Transverse colon (tissue), 4 donors: ENCODE results near the gene DTX4. TPM values are rescaled to one million over a fixed set of nuclear protein-coding genes. Genes with fewer than 3 reads are reported as not detected.

Experiments used
- DNase-seq: peaks from one replicate; pipeline ENCODE4 v3.0.0-alpha.2; 2019
- H3K27ac ChIP-seq, 4 donors: fragments of 200-600 bp; sonication (generic); 2 replicates each; pipeline ENCODE4 v1.5.1; 2016 to 2018; ENCODE audit warnings: inconsistent platforms in 4 of 4
- H3K27me3 ChIP-seq: fragments of 200-600 bp; sonication (generic); 2 replicates; pipeline ENCODE4 v1.5.1; 2017; ENCODE audit warnings: inconsistent platforms
- H3K36me3 ChIP-seq, 4 donors: fragments of 200-600 bp; sonication (generic); 2 replicates each; pipeline ENCODE4 v1.5.1; 2017 to 2019; ENCODE audit warnings: inconsistent platforms in 4 of 4
- H3K4me1 ChIP-seq, 4 donors: fragments of 200-600 bp; sonication (generic); 2 replicates each; pipeline ENCODE4 v1.5.1; 2017 to 2020; ENCODE audit warnings: inconsistent platforms in 4 of 4
- H3K4me3 ChIP-seq, 4 donors: fragments of 200-600 bp; sonication (generic); 1 replicate in 1 of 4; 2 replicates in 3 of 4; pipeline versions ENCODE4 v1.5.1 to v1.6.1; 2017 to 2019; ENCODE audit warnings: inconsistent platforms in 4 of 4
- H3K9me3 ChIP-seq, 2 donors: fragments of 200-600 bp; sonication (generic); 2 replicates each; pipeline ENCODE4 v1.5.1; 2017 to 2019; ENCODE audit warnings: inconsistent platforms in 2 of 2
- EP300 ChIP-seq: sonication (generic); formaldehyde crosslinking; IDR thresholded peaks from one replicate; pipeline ENCODE4 v1.6.1; 2017; ENCODE audit warnings: antibody characterized with exemption, low read depth
- POLR2A ChIP-seq: fragments of 450-650 bp; IDR thresholded peaks from one replicate; pipeline ENCODE4 v1.6.1; 2016; ENCODE audit warnings: antibody characterized with exemption, mild to moderate bottlenecking, moderate library complexity
- POLR2AphosphoS5 ChIP-seq, 3 donors: sonication (generic); formaldehyde crosslinking; IDR thresholded peaks; one replicate each; pipeline ENCODE4 v1.6.1; 2016; ENCODE audit warnings: antibody characterized with exemption in 3 of 3
- WGBS, 2 donors: methylation state at CpG; one replicate each; pipeline ENCODE4 v1.1.5; 2018; ENCODE audit warnings: low coverage in 1 of 2; 5-methylcytosine and 5-hydroxymethylcytosine counted together
- in situ Hi-C, 4 donors: fragments of 200-750 bp; cut with MboI; loops; one replicate each; pipeline versions ENCODE4 v1.15.0 to v1.15.1; 2017; ENCODE audit warnings: low sequenced_read_pairs in 3 of 4, low pct_ligation_motif_present in 1 of 4, low pct_unique_long_range_greater_than_20kb in 1 of 4
- intact Hi-C: fragments of 100-400 bp; cut with DNase I; formaldehyde crosslinking; loops from one replicate; pipeline ENCODE4 v1.15.1; 2023; ENCODE audit warnings: low total_unique reads
- total RNA-seq, 4 donors: library from RNA; depleted of rRNA; stranded (reverse); fragments of >200 nt; gene quantifications; one replicate each; pipeline ENCODE4 v1.1.0, GENCODE V29; 2016
- TF ChIP-seq, protein P1 (sequence below), 5 experiments: fragments of 200-600 bp in 3 of 5; fragments of 450-650 bp in 2 of 5; sonication (generic) in 3 of 5; IDR thresholded peaks; 1 replicate in 2 of 5; 2 replicates in 3 of 5; pipeline ENCODE4 v1.5.1; 2016 to 2017; ENCODE audit warnings: antibody characterized with exemption in 5 of 5, inconsistent platforms in 3 of 5, mild to moderate bottlenecking in 2 of 5, moderate library complexity in 1 of 5

Gene DTX4
- total RNA-seq, 4 donors from 2014 or later = 61.3 to 95.3 (median 77.6) TPM

DNA sequence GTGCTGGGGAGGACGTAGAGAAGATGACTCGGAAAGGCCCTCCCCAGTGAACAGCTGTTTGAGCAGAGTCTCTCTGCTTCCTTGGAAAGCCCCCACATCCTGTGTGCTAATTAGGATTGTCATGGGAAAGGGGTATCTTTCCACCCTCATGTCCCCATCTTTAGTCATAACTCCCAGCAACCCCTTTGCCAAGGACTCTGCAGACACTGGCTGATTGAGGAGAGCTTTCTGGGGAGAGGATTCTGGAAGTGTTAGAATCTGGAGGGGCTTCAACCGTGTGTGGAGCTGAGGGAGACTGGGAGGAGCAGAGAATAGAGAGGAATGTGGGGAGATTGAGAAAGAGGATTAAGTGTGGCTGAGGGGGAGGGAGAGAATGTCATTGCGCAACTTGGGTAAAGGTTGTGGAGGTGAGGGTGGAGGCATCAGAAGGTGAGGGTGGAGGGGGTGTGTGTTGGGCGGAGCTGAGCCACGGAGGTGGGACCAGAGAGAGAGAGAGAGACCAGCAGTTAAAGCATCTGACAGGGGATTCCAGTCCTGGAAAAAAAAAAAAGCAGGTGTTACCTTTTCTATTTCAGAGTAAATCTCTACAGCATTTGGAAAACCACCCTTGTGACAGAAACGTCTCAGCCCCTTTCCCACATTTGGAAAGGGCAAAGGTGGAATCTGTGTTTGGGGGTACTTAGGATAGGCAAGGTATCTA, 2.2 kb downstream of the DTX4 start:
- intact Hi-C loops = loop anchor here (10.0 kb wide), 1 partner anchor 511 kb away; no protein-coding TSS in a partner anchor
- Histone ChIP-seq H3K27me3 (no peaks in the 10 kb centered on the region), H3K36me3 (no peaks in the 10 kb centered on the region), H3K4me1 (peaks cover 0 to 33% (median 21%) of the 10 kb centered on the region in 4 donors), H3K4me3 (peak overlapping the region in 3 of 4 donors; percentile 80 to 91 (median 84)), H3K27ac (peak overlapping the region; percentile 86 to 93 (median 88)), H3K9me3 (no peaks in the 10 kb centered on the region)
- peak; percentile 49 to 94 (median 82) for TF ChIP-seq POLR2AphosphoS5 (IDR thresholded peaks at IDR 0.05)
- no peak for TF ChIP-seq EP300
- TF ChIP-seq POLR2A = peak; percentile 69
- TF ChIP-seq, protein P1, sequence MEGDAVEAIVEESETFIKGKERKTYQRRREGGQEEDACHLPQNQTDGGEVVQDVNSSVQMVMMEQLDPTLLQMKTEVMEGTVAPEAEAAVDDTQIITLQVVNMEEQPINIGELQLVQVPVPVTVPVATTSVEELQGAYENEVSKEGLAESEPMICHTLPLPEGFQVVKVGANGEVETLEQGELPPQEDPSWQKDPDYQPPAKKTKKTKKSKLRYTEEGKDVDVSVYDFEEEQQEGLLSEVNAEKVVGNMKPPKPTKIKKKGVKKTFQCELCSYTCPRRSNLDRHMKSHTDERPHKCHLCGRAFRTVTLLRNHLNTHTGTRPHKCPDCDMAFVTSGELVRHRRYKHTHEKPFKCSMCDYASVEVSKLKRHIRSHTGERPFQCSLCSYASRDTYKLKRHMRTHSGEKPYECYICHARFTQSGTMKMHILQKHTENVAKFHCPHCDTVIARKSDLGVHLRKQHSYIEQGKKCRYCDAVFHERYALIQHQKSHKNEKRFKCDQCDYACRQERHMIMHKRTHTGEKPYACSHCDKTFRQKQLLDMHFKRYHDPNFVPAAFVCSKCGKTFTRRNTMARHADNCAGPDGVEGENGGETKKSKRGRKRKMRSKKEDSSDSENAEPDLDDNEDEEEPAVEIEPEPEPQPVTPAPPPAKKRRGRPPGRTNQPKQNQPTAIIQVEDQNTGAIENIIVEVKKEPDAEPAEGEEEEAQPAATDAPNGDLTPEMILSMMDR (IDR thresholded peaks at IDR 0.05) = no peak
- in situ Hi-C loops = loop anchor here in 1 of 4 donors (25.0 kb wide), 2 partner anchors 113 to 263 kb away; partner anchors contain the start of genes OR5A1 and OR5A2
- peak; percentile 88 for DNase-seq
- WGBS, 2 donors = 36 to 39% methylated on average over 4 to 7 of the region's 7 CpGs

DNA sequence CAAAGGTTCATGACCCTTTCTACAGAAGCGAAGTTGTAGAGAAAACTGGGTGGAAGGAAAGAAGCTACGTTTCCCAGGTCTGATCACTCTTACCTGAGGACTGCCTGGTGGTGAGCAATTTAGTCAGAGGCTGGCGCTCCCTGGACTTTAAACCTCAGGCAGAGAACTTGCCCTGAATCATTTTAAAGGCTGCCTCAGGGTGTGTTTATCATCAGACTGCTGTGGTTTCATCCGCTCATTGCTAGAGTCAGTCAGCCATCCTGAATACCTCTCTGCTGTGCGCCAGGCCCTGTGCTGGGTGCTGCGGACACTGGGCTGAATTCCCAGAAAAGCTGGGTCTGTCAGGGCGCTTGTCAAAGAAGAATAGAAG, 2.7 kb downstream of the DTX4 start:
- no peaks in the 10 kb centered on the region for H3K36me3 ChIP-seq
- H3K27ac ChIP-seq = peak overlapping the region; percentile 86 to 93 (median 88)
- intact Hi-C loops = loop anchor here (10.0 kb wide), 1 partner anchor 510 kb away; no protein-coding TSS in a partner anchor
- WGBS, 2 donors = 29 to 42% methylated on average over 1 to 7 of the region's 7 CpGs
- TF ChIP-seq POLR2AphosphoS5 (IDR thresholded peaks at IDR 0.05) (peak in 2 of 3 donors; percentile 67 to 86), EP300 (no peak), POLR2A (peak; percentile 57)
- TF ChIP-seq, protein P1 (IDR thresholded peaks at IDR 0.05) = peak in 1 of 5 experiments; percentile 20
- H3K9me3 ChIP-seq = no peaks in the 10 kb centered on the region
- peaks cover 0 to 33% (median 21%) of the 10 kb centered on the region in 4 donors for H3K4me1 ChIP-seq
- in situ Hi-C loops = loop anchor here in 1 of 4 donors (25.0 kb wide), 2 partner anchors 113 to 263 kb away; partner anchors contain the start of genes OR5A1 and OR5A2
- H3K27me3 ChIP-seq = no peaks in the 10 kb centered on the region
- peak overlapping the region in 2 of 4 donors; percentile 9 to 91 for H3K4me3 ChIP-seq
- peak; percentile 70 for DNase-seq

DNA sequence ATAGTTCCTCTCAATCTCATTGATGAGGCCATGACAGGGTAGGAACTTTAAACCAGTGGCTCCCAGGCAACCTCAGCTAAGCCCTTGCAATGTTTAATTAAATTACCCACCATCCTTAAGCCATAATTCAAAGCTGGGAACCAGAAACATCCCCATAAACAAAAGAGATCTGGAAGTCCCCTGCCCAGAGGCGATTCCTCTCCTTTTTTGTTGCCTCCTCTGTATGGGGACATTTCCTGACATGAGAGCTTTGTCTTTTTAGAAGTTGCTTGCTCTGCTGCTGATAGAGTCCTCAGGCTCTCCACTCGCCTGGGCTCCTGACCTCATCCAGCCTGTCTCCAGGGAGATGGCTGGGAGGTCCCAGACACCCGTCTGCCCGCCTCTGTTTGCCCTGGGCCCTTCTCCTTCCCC, 3.2 kb downstream of the DTX4 start:
- in situ Hi-C loops = no loop called here
- WGBS, 2 donors = 14 to 42% methylated on average over 4 of the region's 4 CpGs
- no peak for DNase-seq

DNA sequence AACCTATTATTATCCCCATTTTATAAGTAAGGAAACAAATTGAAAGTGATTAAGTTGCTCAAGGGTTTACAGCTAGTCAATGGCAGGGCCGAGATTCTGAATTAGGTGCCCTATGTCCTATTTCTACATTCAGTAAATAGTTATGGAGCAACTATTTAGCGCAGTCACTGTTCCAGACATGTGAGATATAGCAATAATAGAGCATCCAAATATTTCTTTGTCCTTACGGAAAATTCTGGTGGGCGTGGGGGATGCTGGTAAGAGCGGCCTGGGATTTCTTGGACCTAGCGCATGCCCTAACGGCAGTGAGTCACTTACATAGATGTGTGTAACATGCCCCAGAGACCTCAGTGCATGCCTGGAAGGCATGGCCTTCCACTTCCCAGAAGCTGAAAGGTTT, 4.4 kb downstream of the DTX4 start:
- Histone ChIP-seq H3K27me3 (no peaks in the 10 kb centered on the region), H3K36me3 (no peaks in the 10 kb centered on the region), H3K27ac (peak overlapping the region; percentile 86 to 93 (median 88)), H3K9me3 (no peaks in the 10 kb centered on the region), H3K4me1 (peaks cover 0 to 33% (median 21%) of the 10 kb centered on the region in 4 donors), H3K4me3 (no peak overlapping the region)
- TF ChIP-seq POLR2A (no peak), POLR2AphosphoS5 (IDR thresholded peaks at IDR 0.05) (no peak), EP300 (no peak)
- TF ChIP-seq, protein P1 (IDR thresholded peaks at IDR 0.05) = no peak
- in situ Hi-C loops = no loop called here
- 79 to 89% methylated on average over 4 to 7 of the region's 7 CpGs for WGBS, 2 donors
- DNase-seq = no peak
- intact Hi-C loops = loop anchor here (10.0 kb wide), 1 partner anchor 508 kb away; no protein-coding TSS in a partner anchor

More for the DNA sequence above, 3.2 kb downstream of the DTX4 start:
- peaks cover 0 to 33% (median 21%) of the 10 kb centered on the region in 4 donors for H3K4me1 ChIP-seq
- peak overlapping the region; percentile 86 to 93 (median 88) for H3K27ac ChIP-seq
- peak overlapping the region in 1 of 4 donors; percentile 91 for H3K4me3 ChIP-seq
- no peaks in the 10 kb centered on the region for H3K9me3 ChIP-seq
- no peak for TF ChIP-seq POLR2A
- TF ChIP-seq EP300 = no peak
- TF ChIP-seq, protein P1 (IDR thresholded peaks at IDR 0.05) = no peak
- TF ChIP-seq POLR2AphosphoS5 (IDR thresholded peaks at IDR 0.05) = no peak
- no peaks in the 10 kb centered on the region for H3K36me3 ChIP-seq
- H3K27me3 ChIP-seq = no peaks in the 10 kb centered on the region
- intact Hi-C loops = loop anchor here (10.0 kb wide), 1 partner anchor 510 kb away; no protein-coding TSS in a partner anchor
